Activated naive CD8-positive, alpha-beta T cell treated with anti-CD3 and anti-CD28 coated beads, Interleukin-2, amount 50 U/mL, for 24 hours (primary cell): ENCODE results near the gene CNKSR3.

ENCODE experiments used
- ATAC-seq: fragments of 150-1000 bp; cut with Tn5 transposase; one replicate; pipeline ENCODE4 v1.10.0; 2021
- DNase-seq: peaks from one replicate; pipeline ENCODE4 v3.0.0; 2021
- H3K27ac Mint-ChIP-seq: one replicate; pipeline ENCODE4 v1.8.0; 2021; ENCODE audit warnings: mild to moderate bottlenecking, mixed read lengths
- H3K27me3 Mint-ChIP-seq: one replicate; pipeline ENCODE4 v1.8.0; 2021; ENCODE audit warnings: mixed read lengths
- H3K36me3 Mint-ChIP-seq: one replicate; pipeline ENCODE4 v1.8.0; 2021; ENCODE audit warnings: low read depth, mixed read lengths
- H3K4me1 Mint-ChIP-seq: one replicate; pipeline ENCODE4 v1.8.0; 2021; ENCODE audit warnings: mixed read lengths
- H3K4me3 Mint-ChIP-seq: one replicate; pipeline ENCODE4 v1.8.0; 2021; ENCODE audit warnings: mild to moderate bottlenecking, moderate library complexity, mixed read lengths
- H3K9me3 Mint-ChIP-seq: one replicate; pipeline ENCODE4 v1.8.0; 2021; ENCODE audit warnings: mixed read lengths

The CNKSR3 gene

GRCh38 chr6:154450498-154450897 is 60.0 kb downstream of the CNKSR3 start:
- Mint-ChIP-seq H3K36me3 (no peaks in the 10 kb centered on the region), H3K9me3 (no peaks in the 10 kb centered on the region), H3K27me3 (no peaks in the 10 kb centered on the region), H3K4me3 (no peak overlapping the region), H3K27ac (no peak overlapping the region), H3K4me1 (no peaks in the 10 kb centered on the region)
- DNase-seq (no peak), ATAC-seq (no peak)

GRCh38 chr6:154448448-154449096 is 61.9 kb downstream of the CNKSR3 start:
- no peaks in the 10 kb centered on the region for H3K9me3 Mint-ChIP-seq
- no peak for DNase-seq
- no peaks in the 10 kb centered on the region for H3K27me3 Mint-ChIP-seq
- no peaks in the 10 kb centered on the region for H3K4me1 Mint-ChIP-seq
- H3K4me3 Mint-ChIP-seq = no peak overlapping the region
- no peak for ATAC-seq
- no peaks in the 10 kb centered on the region for H3K36me3 Mint-ChIP-seq
- H3K27ac Mint-ChIP-seq = no peak overlapping the region

GRCh38 chr6:154447954-154448353 is 62.5 kb downstream of the CNKSR3 start:
- Mint-ChIP-seq H3K27me3 (no peaks in the 10 kb centered on the region), H3K4me3 (no peak overlapping the region), H3K4me1 (no peaks in the 10 kb centered on the region), H3K36me3 (no peaks in the 10 kb centered on the region), H3K9me3 (no peaks in the 10 kb centered on the region), H3K27ac (no peak overlapping the region)
- DNase-seq (no peak), ATAC-seq (no peak)

- ATAC-seq (no peak), DNase-seq (no peak)
- Mint-ChIP-seq H3K4me3 (no peak overlapping the region), H3K27me3 (peaks cover 2% of the 10 kb centered on the region), H3K9me3 (no peaks in the 10 kb centered on the region), H3K27ac (no peak overlapping the region), H3K4me1 (no peaks in the 10 kb centered on the region), H3K36me3 (no peaks in the 10 kb centered on the region)
Observed at GRCh38 chr6:154446984-154447383, 63.5 kb downstream of the CNKSR3 start.

GRCh38 chr6:154445417-154445816 is 65.1 kb downstream of the CNKSR3 start:
- no peak overlapping the region for H3K27ac Mint-ChIP-seq
- H3K4me3 Mint-ChIP-seq = no peak overlapping the region
- H3K4me1 Mint-ChIP-seq = no peaks in the 10 kb centered on the region
- no peaks in the 10 kb centered on the region for H3K36me3 Mint-ChIP-seq
- no peak for DNase-seq
- H3K27me3 Mint-ChIP-seq = peaks cover 2% of the 10 kb centered on the region
- no peaks in the 10 kb centered on the region for H3K9me3 Mint-ChIP-seq
- no peak for ATAC-seq

- Mint-ChIP-seq H3K9me3 (no peaks in the 10 kb centered on the region), H3K27me3 (peaks cover 5% of the 10 kb centered on the region), H3K36me3 (no peaks in the 10 kb centered on the region), H3K27ac (no peak overlapping the region), H3K4me1 (no peaks in the 10 kb centered on the region), H3K4me3 (no peak overlapping the region)
- ATAC-seq (no peak), DNase-seq (no peak)
Observed at GRCh38 chr6:154441995-154442310, 68.5 kb downstream of the CNKSR3 start.

- no peaks in the 10 kb centered on the region for H3K9me3 Mint-ChIP-seq
- no peaks in the 10 kb centered on the region for H3K4me1 Mint-ChIP-seq
- H3K27me3 Mint-ChIP-seq = peaks cover 5% of the 10 kb centered on the region
- H3K4me3 Mint-ChIP-seq = no peak overlapping the region
- no peak for DNase-seq
- ATAC-seq = no peak
- H3K36me3 Mint-ChIP-seq = no peaks in the 10 kb centered on the region
- no peak overlapping the region for H3K27ac Mint-ChIP-seq
Observed at GRCh38 chr6:154440422-154441043, 70.0 kb downstream of the CNKSR3 start.

GRCh38 chr6:154440022-154440421 is 70.5 kb downstream of the CNKSR3 start:
- Mint-ChIP-seq H3K9me3 (no peaks in the 10 kb centered on the region), H3K36me3 (no peaks in the 10 kb centered on the region), H3K27ac (no peak overlapping the region), H3K4me3 (no peak overlapping the region), H3K4me1 (no peaks in the 10 kb centered on the region), H3K27me3 (peaks cover 5% of the 10 kb centered on the region)
- no peak for ATAC-seq
- DNase-seq = no peak

GRCh38 chr6:154438882-154439415 is 71.5 kb downstream of the CNKSR3 start:
- DNase-seq = no peak
- Mint-ChIP-seq H3K27me3 (peaks cover 5% of the 10 kb centered on the region), H3K4me1 (no peaks in the 10 kb centered on the region), H3K4me3 (no peak overlapping the region), H3K36me3 (no peaks in the 10 kb centered on the region), H3K9me3 (no peaks in the 10 kb centered on the region), H3K27ac (no peak overlapping the region)
- ATAC-seq = no peak

- ATAC-seq (no peak), DNase-seq (no peak)
- no peaks in the 10 kb centered on the region for H3K4me1 Mint-ChIP-seq
- no peak overlapping the region for H3K27ac Mint-ChIP-seq
- no peaks in the 10 kb centered on the region for H3K9me3 Mint-ChIP-seq
- H3K4me3 Mint-ChIP-seq = no peak overlapping the region
- H3K27me3 Mint-ChIP-seq = peaks cover 3% of the 10 kb centered on the region
- H3K36me3 Mint-ChIP-seq = no peaks in the 10 kb centered on the region
Observed at GRCh38 chr6:154435400-154435945, 75.0 kb downstream of the CNKSR3 start.

GRCh38 chr6:154434662-154435061 is 75.8 kb downstream of the CNKSR3 start:
- Mint-ChIP-seq H3K9me3 (no peaks in the 10 kb centered on the region), H3K4me3 (no peak overlapping the region), H3K36me3 (no peaks in the 10 kb centered on the region), H3K4me1 (no peaks in the 10 kb centered on the region), H3K27ac (no peak overlapping the region), H3K27me3 (peaks cover 2% of the 10 kb centered on the region)
- no peak for DNase-seq
- no peak for ATAC-seq

- ATAC-seq (no peak), DNase-seq (no peak)
- no peaks in the 10 kb centered on the region for H3K36me3 Mint-ChIP-seq
- no peaks in the 10 kb centered on the region for H3K27me3 Mint-ChIP-seq
- no peaks in the 10 kb centered on the region for H3K9me3 Mint-ChIP-seq
- no peak overlapping the region for H3K27ac Mint-ChIP-seq
- H3K4me3 Mint-ChIP-seq = no peak overlapping the region
- H3K4me1 Mint-ChIP-seq = no peaks in the 10 kb centered on the region
Observed at GRCh38 chr6:154433477-154434241, 76.8 kb downstream of the CNKSR3 start.

GRCh38 chr6:154432533-154433476 is 77.7 kb downstream of the CNKSR3 start:
- ATAC-seq (no peak), DNase-seq (no peak)
- no peak overlapping the region for H3K4me3 Mint-ChIP-seq
- no peaks in the 10 kb centered on the region for H3K4me1 Mint-ChIP-seq
- H3K27me3 Mint-ChIP-seq = no peaks in the 10 kb centered on the region
- H3K9me3 Mint-ChIP-seq = no peaks in the 10 kb centered on the region
- no peaks in the 10 kb centered on the region for H3K36me3 Mint-ChIP-seq
- H3K27ac Mint-ChIP-seq = no peak overlapping the region

GRCh38 chr6:154430481-154430919 is 80.0 kb downstream of the CNKSR3 start:
- Mint-ChIP-seq H3K27ac (no peak overlapping the region), H3K36me3 (no peaks in the 10 kb centered on the region), H3K27me3 (no peaks in the 10 kb centered on the region), H3K4me1 (no peaks in the 10 kb centered on the region), H3K9me3 (no peaks in the 10 kb centered on the region), H3K4me3 (no peak overlapping the region)
- no peak for DNase-seq
- no peak for ATAC-seq
